ENCODE measurements around the gene GLT1D1. TPM values are rescaled to one million over a fixed set of nuclear protein-coding genes. Genes with fewer than 3 reads are reported as not detected.

GLT1D1 gene
- total and polyA plus RNA-seq, 2 donors (not counting 1 experiment from before 2014, with no cell fraction given): under 0.01 TPM; not detected in 1

- Histone ChIP-seq H3K4me2 (ENCODE audit: extremely low read depth, insufficient read depth, low read length) (no peak overlapping the region), H3K4me1 (ENCODE audit: control insufficient read depth, extremely low read depth, insufficient read depth, low read length) (peaks cover 7% of the 10 kb centered on the region), H4K20me1 (ENCODE audit: control insufficient read depth, extremely low read depth, insufficient read depth, low read length) (no peaks in the 10 kb centered on the region), H3K27me3 (ENCODE audit: control insufficient read depth, insufficient read depth, low read length) (no peaks in the 10 kb centered on the region), H2AFZ (ENCODE audit: low read length) (no peak overlapping the region), H3K36me3 (ENCODE audit: control insufficient read depth, insufficient read depth, low read length) (peaks cover 5% of the 10 kb centered on the region), H3K9ac (ENCODE audit: insufficient read depth, low read length) (no peak overlapping the region), H3K9me3 (ENCODE audit: control insufficient read depth, insufficient read depth, low read depth, low read length) (no peaks in the 10 kb centered on the region), H3K79me2 (ENCODE audit: control insufficient read depth, insufficient read depth, low read length) (peaks cover 83% of the 10 kb centered on the region), H3K27ac (ENCODE audit: insufficient read depth, low read length) (no peak overlapping the region), H3K4me3 (replicated peaks in 1 of 4; ENCODE audit: control extremely low read depth in 1 of 4, insufficient read depth in 1 of 4, low read depth in 3 of 4, low read length in 4 of 4) (no peak overlapping the region)
- TF ChIP-seq CTCF (conservative IDR thresholded peaks at IDR 0.05 in 1 of 2, IDR thresholded peaks at IDR 0.05 in 1 of 2; ENCODE audit: low read depth in 1 of 2, low read length in 2 of 2): no peak
- no peak for TF ChIP-seq EZH2 (IDR thresholded peaks at IDR 0.05; ENCODE audit: low read length, missing control alignments)
- DNase-seq (ENCODE audit: low read depth in 2 of 2): no peak
These were observed 36.7 kb upstream of the GLT1D1 start for GRCh38 chr12:128816643-128816920.

- Histone ChIP-seq H3K79me2 (ENCODE audit: control insufficient read depth, insufficient read depth, low read length) (peaks cover 85% of the 10 kb centered on the region), H3K4me1 (ENCODE audit: control insufficient read depth, extremely low read depth, insufficient read depth, low read length) (peaks cover 9% of the 10 kb centered on the region), H3K9me3 (ENCODE audit: control insufficient read depth, insufficient read depth, low read depth, low read length) (no peaks in the 10 kb centered on the region), H3K27ac (ENCODE audit: insufficient read depth, low read length) (peak overlapping the region; percentile 64), H3K9ac (ENCODE audit: insufficient read depth, low read length) (no peak overlapping the region), H3K27me3 (ENCODE audit: control insufficient read depth, insufficient read depth, low read length) (no peaks in the 10 kb centered on the region), H3K36me3 (ENCODE audit: control insufficient read depth, insufficient read depth, low read length) (peaks cover 5% of the 10 kb centered on the region), H4K20me1 (ENCODE audit: control insufficient read depth, extremely low read depth, insufficient read depth, low read length) (no peaks in the 10 kb centered on the region), H3K4me3 (replicated peaks in 1 of 4; ENCODE audit: control extremely low read depth in 1 of 4, insufficient read depth in 1 of 4, low read depth in 3 of 4, low read length in 4 of 4) (no peak overlapping the region), H3K4me2 (ENCODE audit: extremely low read depth, insufficient read depth, low read length) (peak overlapping the region; percentile 7), H2AFZ (ENCODE audit: low read length) (no peak overlapping the region)
- peak; percentile 43 to 88 for DNase-seq (ENCODE audit: low read depth in 2 of 2)
- TF ChIP-seq CTCF (conservative IDR thresholded peaks at IDR 0.05 in 1 of 2, IDR thresholded peaks at IDR 0.05 in 1 of 2; ENCODE audit: low read depth in 1 of 2, low read length in 2 of 2): no peak
- TF ChIP-seq EZH2 (IDR thresholded peaks at IDR 0.05; ENCODE audit: low read length, missing control alignments): no peak
These were observed 35.9 kb upstream of the GLT1D1 start for GRCh38 chr12:128817111-128818015.

GRCh38 chr12:128818065-128819022 lies 34.9 kb upstream of the GLT1D1 start:
- no peak overlapping the region for H2AFZ ChIP-seq (ENCODE audit: low read length)
- no peaks in the 10 kb centered on the region for H3K27me3 ChIP-seq (ENCODE audit: control insufficient read depth, insufficient read depth, low read length)
- H3K27ac ChIP-seq (ENCODE audit: insufficient read depth, low read length): peak overlapping the region; percentile 64
- peak overlapping the region; percentile 50 for H3K4me2 ChIP-seq (ENCODE audit: extremely low read depth, insufficient read depth, low read length)
- peak; percentile 20 to 85 for DNase-seq (ENCODE audit: low read depth in 2 of 2)
- H3K9me3 ChIP-seq (ENCODE audit: control insufficient read depth, insufficient read depth, low read depth, low read length): no peaks in the 10 kb centered on the region
- H3K36me3 ChIP-seq (ENCODE audit: control insufficient read depth, insufficient read depth, low read length): peaks cover 3% of the 10 kb centered on the region
- H3K9ac ChIP-seq (ENCODE audit: insufficient read depth, low read length): no peak overlapping the region
- H3K4me1 ChIP-seq (ENCODE audit: control insufficient read depth, extremely low read depth, insufficient read depth, low read length): peaks cover 10% of the 10 kb centered on the region
- no peaks in the 10 kb centered on the region for H4K20me1 ChIP-seq (ENCODE audit: control insufficient read depth, extremely low read depth, insufficient read depth, low read length)
- peaks cover 86% of the 10 kb centered on the region for H3K79me2 ChIP-seq (ENCODE audit: control insufficient read depth, insufficient read depth, low read length)
- no peak for TF ChIP-seq EZH2 (IDR thresholded peaks at IDR 0.05; ENCODE audit: low read length, missing control alignments)
- TF ChIP-seq CTCF (conservative IDR thresholded peaks at IDR 0.05 in 1 of 2, IDR thresholded peaks at IDR 0.05 in 1 of 2; ENCODE audit: low read depth in 1 of 2, low read length in 2 of 2): no peak
- H3K4me3 ChIP-seq (replicated peaks in 1 of 4; ENCODE audit: control extremely low read depth in 1 of 4, insufficient read depth in 1 of 4, low read depth in 3 of 4, low read length in 4 of 4): no peak overlapping the region

Measured in fibroblast of lung (primary cell).